Activated CD8-positive, alpha-beta T cell treated with anti-CD3 and anti-CD28 coated beads for 36 hours (primary cell): Measurements from ENCODE around the gene ARSK. TPM values are rescaled to one million over a fixed set of nuclear protein-coding genes. Genes with fewer than 3 reads are reported as not detected.

ENCODE experiments used
- ATAC-seq: fragments of 200-7000 bp; cut with Tn5 transposase; one replicate; pipeline ENCODE4 v1.10.0; 2021; ENCODE audit warnings: mild to moderate bottlenecking, moderate library complexity
- CTCF ChIA-PET: fragments of 350-600 bp; sonication (Branson Sonifier 250); formaldehyde crosslinking; loops from one replicate; lab custom pipeline; 2021; ENCODE audit warnings: antibody characterized with exemption; lab: Charles Lee
- POLR2A ChIA-PET: fragments of 350-600 bp; sonication (Branson Sonifier 250); formaldehyde crosslinking; loops from one replicate; lab custom pipeline; 2021; ENCODE audit warnings: antibody characterized with exemption; lab: Charles Lee
- DNase-seq: peaks from one replicate; pipeline ENCODE4 v3.0.0-alpha.2; 2020
- H3K27ac Mint-ChIP-seq: one replicate; pipeline ENCODE4 v1.8.0; 2021; ENCODE audit warnings: mild to moderate bottlenecking, mixed read lengths
- H3K27me3 Mint-ChIP-seq: one replicate; pipeline ENCODE4 v1.8.0; 2021; ENCODE audit warnings: mixed read lengths
- H3K36me3 Mint-ChIP-seq: one replicate; pipeline ENCODE4 v1.8.0; 2021; ENCODE audit warnings: low read depth, mixed read lengths
- H3K4me1 Mint-ChIP-seq: one replicate; pipeline ENCODE4 v1.8.0; 2021; ENCODE audit warnings: low read depth, mixed read lengths
- H3K4me3 Mint-ChIP-seq: one replicate; pipeline ENCODE4 v1.8.0; 2021; ENCODE audit warnings: mild to moderate bottlenecking, moderate library complexity, mixed read lengths
- H3K9me3 Mint-ChIP-seq: one replicate; pipeline ENCODE4 v1.8.0; 2021; ENCODE audit warnings: mixed read lengths
- CTCF ChIP-seq: fragments of 200-600 bp; IDR thresholded peaks from one replicate; pipeline ENCODE4 v1.8.0; 2022; ENCODE audit warnings: antibody characterized with exemption, mild to moderate bottlenecking
- intact Hi-C: fragments of 100-400 bp; cut with micrococcal nuclease; formaldehyde crosslinking; loops from one replicate; pipeline ENCODE4 v1.10.0; 2022
- total RNA-seq, 2 experiments: library from RNA; stranded (reverse); gene quantifications; one replicate each; pipeline ENCODE4 v1.2.3, GENCODE V29; 2021

Gene ARSK
- total RNA-seq, 2 experiments from 2014 or later = 4.9 to 5.0 TPM

GRCh38 chr5:95617057-95617456 is 62.2 kb downstream of the ARSK start:
- H3K4me3 Mint-ChIP-seq = no peak overlapping the region
- H3K9me3 Mint-ChIP-seq = peaks cover 13% of the 10 kb centered on the region
- CTCF ChIA-PET = no interaction called here
- H3K36me3 Mint-ChIP-seq = peaks cover 16% of the 10 kb centered on the region
- no peak for TF ChIP-seq CTCF
- POLR2A ChIA-PET = no interaction called here
- no peak for DNase-seq
- H3K27ac Mint-ChIP-seq = no peak overlapping the region
- no peak for ATAC-seq
- H3K27me3 Mint-ChIP-seq = no peaks in the 10 kb centered on the region
- H3K4me1 Mint-ChIP-seq = peaks cover 43% of the 10 kb centered on the region
- intact Hi-C loops = no loop called here

GRCh38 chr5:95619096-95619495 is 64.2 kb downstream of the ARSK start:
- POLR2A ChIA-PET = interaction anchor here (0.5 kb wide), 1 partner anchor 28 kb away, joined by 3 read pairs; the partner anchor contains the start of gene RFESD
- H3K4me3 Mint-ChIP-seq = peak overlapping the region; percentile 78
- TF ChIP-seq CTCF = no peak
- no peak for DNase-seq
- no peaks in the 10 kb centered on the region for H3K9me3 Mint-ChIP-seq
- H3K4me1 Mint-ChIP-seq = peaks cover 46% of the 10 kb centered on the region
- no peak for ATAC-seq
- CTCF ChIA-PET = interaction anchor here (1.0 to 1.4 kb wide), 2 partner anchors 12 to 16 kb away, joined by 3 to 4 read pairs; no protein-coding TSS in a partner anchor
- intact Hi-C loops = no loop called here
- H3K27ac Mint-ChIP-seq = no peak overlapping the region
- H3K36me3 Mint-ChIP-seq = peaks cover 4% of the 10 kb centered on the region
- H3K27me3 Mint-ChIP-seq = peaks cover 1% of the 10 kb centered on the region

- peak; percentile 14 for DNase-seq
- ATAC-seq = no peak
- POLR2A ChIA-PET = interaction anchor here (0.5 kb wide), 1 partner anchor 27 kb away, joined by 3 read pairs; the partner anchor contains the start of gene RFESD
- H3K4me1 Mint-ChIP-seq = peaks cover 46% of the 10 kb centered on the region
- CTCF ChIA-PET = interaction anchor here (1.0 to 1.4 kb wide), 2 partner anchors 12 to 17 kb away, joined by 3 to 4 read pairs; no protein-coding TSS in a partner anchor
- no peak for TF ChIP-seq CTCF
- H3K4me3 Mint-ChIP-seq = peak overlapping the region; percentile 78
- peak overlapping the region; percentile 76 for H3K27ac Mint-ChIP-seq
- no peaks in the 10 kb centered on the region for H3K9me3 Mint-ChIP-seq
- intact Hi-C loops = loop anchor here (5.0 kb wide), 1 partner anchor 62 kb away; the partner anchor contains the start of gene ARSK
- peaks cover 1% of the 10 kb centered on the region for H3K27me3 Mint-ChIP-seq
- peaks cover 4% of the 10 kb centered on the region for H3K36me3 Mint-ChIP-seq
Observed at GRCh38 chr5:95619514-95620029, 64.7 kb downstream of the ARSK start.

- Mint-ChIP-seq H3K4me1 (peaks cover 39% of the 10 kb centered on the region), H3K36me3 (no peaks in the 10 kb centered on the region), H3K9me3 (no peaks in the 10 kb centered on the region), H3K27ac (peak within 1 kb of the TSS; percentile 76), H3K27me3 (peaks cover 1% of the 10 kb centered on the region), H3K4me3 (peak within 1 kb of the TSS; percentile 78)
- ChIA-PET CTCF (interaction anchor here (0.6 to 1.0 kb wide), 2 partner anchors 11 kb away, joined by 4 read pairs; no protein-coding TSS in a partner anchor), POLR2A (interaction anchor here (1.6 to 4.3 kb wide), 2 partner anchors 11 to 27 kb away, joined by 6 to 23 read pairs; partner anchors contain the start of gene RFESD)
- DNase-seq = peak; percentile 79
- ATAC-seq = peak; percentile 73
- TF ChIP-seq CTCF = peak; percentile 26
- intact Hi-C loops = loop anchor here (5.0 kb wide), 1 partner anchor 63 kb away; the partner anchor contains the start of gene ARSK
Observed at GRCh38 chr5:95620030-95620869, 65.3 kb downstream of the ARSK start, which contains the start of gene GPR150. Gene GPR150, plus strand, starts transcription at chr5:95620087. Its CDS starts 189 bp downstream, at chr5:95620276.
